Lower lobe of right lung (tissue), 2 donors: Measurements from ENCODE around the gene EPS8L1. TPM values are rescaled to one million over a fixed set of nuclear protein-coding genes. Genes with fewer than 3 reads are reported as not detected.
"Not testable (repeated sequence)": the region's sequence is repeated elsewhere in the genome, so short reads cannot be mapped to it uniquely, and the experiment has no call there.

Experiments used
- ATAC-seq, 2 donors: fragments of 200-7000 bp; cut with Tn5 transposase; one replicate each; pipeline ENCODE4 v1.9.1; 2020 to 2022; ENCODE audit warnings: mild to moderate bottlenecking in 2 of 2, moderate library complexity in 2 of 2
- DNase-seq: peaks from one replicate; pipeline ENCODE4 v3.0.0-alpha.2; 2020
- H3K27ac ChIP-seq: fragments of 200-600 bp; one replicate; pipeline ENCODE4 v1.8.0; 2022
- H3K27me3 ChIP-seq: fragments of 200-600 bp; one replicate; pipeline ENCODE4 v1.8.0; 2022; ENCODE audit warnings: low read depth
- H3K36me3 ChIP-seq: fragments of 200-600 bp; one replicate; pipeline ENCODE4 v1.8.0; 2022; ENCODE audit warnings: mild to moderate bottlenecking
- H3K4me1 ChIP-seq: fragments of 200-600 bp; one replicate; pipeline ENCODE4 v1.8.0; 2022
- H3K4me3 ChIP-seq: fragments of 200-600 bp; one replicate; pipeline ENCODE4 v1.8.0; 2022; ENCODE audit warnings: mild to moderate bottlenecking
- H3K9me3 ChIP-seq: fragments of 200-600 bp; one replicate; pipeline ENCODE4 v1.8.0; 2022
- CTCF ChIP-seq: fragments of 200-600 bp; IDR thresholded peaks from one replicate; pipeline ENCODE4 v1.8.0; 2022; ENCODE audit warnings: antibody characterized with exemption, mild to moderate bottlenecking
- intact Hi-C: fragments of 100-400 bp; cut with DNase I; formaldehyde crosslinking; loops from one replicate; pipeline ENCODE4 v1.11.0; 2022
- total RNA-seq: library from RNA; stranded (reverse); fragmentation: NEBNext Ultra II Directional; extraction: Animal tissue kit (Norgen Biotek cat#: 25700); gene quantifications from one replicate; pipeline ENCODE4 v1.2.1, GENCODE V29; 2021
- donor health status: DM: no; HTN: yes; CAD: no; lungs with severe emphysema.

EPS8L1 gene
- total RNA-seq, 1 donor from 2014 or later: 28.1 TPM

GRCh38 chr19:55056827-55057226, 18.8 kb upstream of the EPS8L1 start:
- Histone ChIP-seq H3K27ac (no peak overlapping the region), H3K27me3 (no peaks in the 10 kb centered on the region), H3K4me1 (peaks cover 3% of the 10 kb centered on the region), H3K4me3 (no peak overlapping the region), H3K9me3 (no peaks in the 10 kb centered on the region), H3K36me3 (peaks cover 72% of the 10 kb centered on the region)
- intact Hi-C loops: no loop called here
- no peak for TF ChIP-seq CTCF
- DNase-seq (no peak), ATAC-seq (no peak)

GRCh38 chr19:55058781-55059610, 16.7 kb upstream of the EPS8L1 start:
- intact Hi-C loops: no loop called here
- no peaks in the 10 kb centered on the region for H3K27me3 ChIP-seq
- peaks cover 56% of the 10 kb centered on the region for H3K36me3 ChIP-seq
- no peak overlapping the region for H3K4me3 ChIP-seq
- ATAC-seq: no peak
- no peak for TF ChIP-seq CTCF
- no peaks in the 10 kb centered on the region for H3K9me3 ChIP-seq
- DNase-seq: no peak
- H3K27ac ChIP-seq: no peak overlapping the region
- peaks cover 11% of the 10 kb centered on the region for H3K4me1 ChIP-seq

GRCh38 chr19:55060287-55060686, 15.4 kb upstream of the EPS8L1 start:
- H3K27me3 ChIP-seq, H3K27ac ChIP-seq, H3K9me3 ChIP-seq, intact Hi-C loops, H3K4me3 ChIP-seq, ATAC-seq, DNase-seq: not testable (repeated sequence)
- Histone ChIP-seq H3K4me1 (peaks cover 11% of the 10 kb centered on the region), H3K36me3 (peaks cover 43% of the 10 kb centered on the region)

GRCh38 chr19:55062735-55063491, 12.8 kb upstream of the EPS8L1 start, which contains the start of gene RDH13:
TSS of gene RDH13 (minus strand) at chr19:55063148. CDS start at chr19:55063032, 116 bp downstream.
- H3K27ac ChIP-seq: peak within 1 kb of the TSS; percentile 86
- ATAC-seq (peak; percentile 99 to 100), DNase-seq (peak; percentile 98)
- peaks cover 17% of the 10 kb centered on the region for H3K36me3 ChIP-seq
- no peaks in the 10 kb centered on the region for H3K27me3 ChIP-seq
- H3K4me1 ChIP-seq: peaks cover 11% of the 10 kb centered on the region
- no peak for TF ChIP-seq CTCF
- H3K9me3 ChIP-seq: no peaks in the 10 kb centered on the region
- intact Hi-C loops: no loop called here
- H3K4me3 ChIP-seq: peak within 1 kb of the TSS; percentile 89

GRCh38 chr19:55063492-55063843, 12.2 kb upstream of the EPS8L1 start:
- peak overlapping the region; percentile 89 for H3K4me3 ChIP-seq
- peaks cover 11% of the 10 kb centered on the region for H3K36me3 ChIP-seq
- ATAC-seq (no peak), DNase-seq (no peak)
- H3K27me3 ChIP-seq: no peaks in the 10 kb centered on the region
- no peak for TF ChIP-seq CTCF
- H3K27ac ChIP-seq: peak overlapping the region; percentile 86
- H3K4me1 ChIP-seq: peaks cover 11% of the 10 kb centered on the region
- intact Hi-C loops: no loop called here
- no peaks in the 10 kb centered on the region for H3K9me3 ChIP-seq

- H3K27ac ChIP-seq, H3K9me3 ChIP-seq, H3K36me3 ChIP-seq, DNase-seq, H3K4me3 ChIP-seq, intact Hi-C loops, ATAC-seq: not testable (repeated sequence)
- H3K27me3 ChIP-seq: peaks cover 14% of the 10 kb centered on the region
- H3K4me1 ChIP-seq: peaks cover 17% of the 10 kb centered on the region
Observed at GRCh38 chr19:55065516-55065915, 10.2 kb upstream of the EPS8L1 start.
